AG04450 (cell line): ENCODE results near the gene FSTL1. TPM values are rescaled to one million over a fixed set of nuclear protein-coding genes. Genes with fewer than 3 reads are reported as not detected.
A peak's percentile ranks its signal among the peaks of the same experiment; 100 is the strongest.

Source experiments
- CTCF ChIA-PET: fragments of 300-600, 350-600 bp; formaldehyde crosslinking; extraction: SDS; loops from one replicate; lab custom pipeline; 2022; ENCODE audit warnings: antibody characterized with exemption, inconsistent platforms; lab: Charles Lee
- POLR2A ChIA-PET: fragments of 350-600 bp; formaldehyde crosslinking; extraction: SDS; loops from one replicate; lab custom pipeline; 2021; ENCODE audit warnings: antibody characterized with exemption, inconsistent platforms; lab: Yijun Ruan, JAX
- DNase-seq: peaks from one replicate; pipeline ENCODE4 v3.0.0-alpha.2; 2011; ENCODE audit warnings: low read depth, low spot score
- H3K27ac ChIP-seq: one replicate; pipeline ENCODE4 v1.5.1; 2012; ENCODE audit warnings: low read depth, low read length, control low read depth
- H3K27me3 ChIP-seq: one replicate; pipeline ENCODE4 v1.6.0; 2012; ENCODE audit warnings: low read length; ENCODE audit not compliant: control insufficient read depth, insufficient read depth
- H3K4me3 ChIP-seq: 2 replicates; pipeline ENCODE4 v1.5.1; 2011; ENCODE audit warnings: mild to moderate bottlenecking, low read depth, low read length, control low read depth
- H3K9me3 ChIP-seq: 2 replicates; pipeline ENCODE4 v1.5.1; 2012; ENCODE audit warnings: low read length; ENCODE audit not compliant: control insufficient read depth, insufficient read depth
- CTCF ChIP-seq: IDR thresholded peaks from 2 replicates; pipeline ENCODE4 v1.5.1; 2011; ENCODE audit warnings: low read depth, low read length, control low read depth, inconsistent platforms
- polyA plus RNA-seq: library from polyadenylated mRNA; depleted of rRNA; stranded (reverse); fragments of >200 nt; gene quantifications from 2 replicates; pipeline ENCODE4 v1.2.3, GENCODE V29; 2011

Gene FSTL1
- polyA plus RNA-seq, 1 experiment, result 1,126 TPM

DNA sequence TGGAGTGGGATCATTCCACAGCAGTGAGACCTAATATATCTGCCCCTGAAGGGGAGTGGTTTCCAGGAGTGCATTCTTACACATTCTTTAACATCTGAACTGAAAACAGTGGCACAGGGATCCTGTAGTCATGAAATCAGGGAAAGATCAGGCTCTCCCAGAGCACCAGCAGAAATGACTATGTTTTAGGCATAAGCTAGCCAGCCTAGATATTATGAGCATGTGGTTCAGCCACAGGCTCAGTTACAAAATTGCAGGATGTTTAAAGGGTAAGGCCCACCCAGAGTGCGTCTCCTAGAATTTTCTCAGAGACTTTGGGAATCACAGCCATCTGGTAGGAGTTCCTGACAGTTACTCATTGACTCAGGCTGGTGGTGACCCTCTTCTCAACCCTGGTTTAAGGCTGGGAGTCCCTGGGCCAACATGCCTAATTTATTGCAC lies 20.9 kb downstream of the FSTL1 start:
- Histone ChIP-seq H3K27ac (peak overlapping the region; percentile 63), H3K4me3 (no peak overlapping the region), H3K9me3 (no peaks in the 10 kb centered on the region), H3K27me3 (no peaks in the 10 kb centered on the region)
- DNase-seq, result no peak
- ChIA-PET POLR2A (interaction anchor here (1.3 kb wide), 1 partner anchor 9 kb away, joined by 4 read pairs; no protein-coding TSS in a partner anchor), CTCF (interaction anchor here (1.0 to 1.7 kb wide), 2 partner anchors 14 to 129 kb away, joined by 5 read pairs; no protein-coding TSS in a partner anchor)
- no peak for TF ChIP-seq CTCF

DNA sequence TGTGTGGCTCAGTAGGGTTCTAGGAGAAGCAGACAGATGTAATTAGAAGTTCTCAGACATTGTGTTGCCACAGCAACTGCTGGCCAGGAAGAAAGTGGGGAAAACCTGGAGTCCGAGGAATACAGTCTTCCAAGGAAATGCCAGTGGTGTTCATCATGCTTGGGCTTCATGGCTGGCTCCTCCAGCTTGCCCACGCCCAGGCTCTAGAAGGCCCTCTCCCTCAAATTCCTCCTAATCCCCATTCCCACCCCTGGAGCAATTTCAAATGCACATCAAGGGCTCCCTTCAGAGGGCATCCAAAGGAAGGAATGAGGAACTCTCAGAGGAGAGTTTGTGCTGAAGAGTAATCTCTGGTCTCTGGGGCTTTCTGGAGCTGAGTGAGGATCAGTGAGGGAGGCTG lies 21.9 kb downstream of the FSTL1 start:
- Histone ChIP-seq H3K9me3 (no peaks in the 10 kb centered on the region), H3K27me3 (no peaks in the 10 kb centered on the region), H3K4me3 (no peak overlapping the region), H3K27ac (peak overlapping the region; percentile 69)
- no peak for DNase-seq
- TF ChIP-seq CTCF, result no peak
- ChIA-PET CTCF (interaction anchor here (0.9 to 2.2 kb wide), 2 partner anchors 11 to 130 kb away, joined by 3 to 10 read pairs; no protein-coding TSS in a partner anchor), POLR2A (no interaction called here)

DNA sequence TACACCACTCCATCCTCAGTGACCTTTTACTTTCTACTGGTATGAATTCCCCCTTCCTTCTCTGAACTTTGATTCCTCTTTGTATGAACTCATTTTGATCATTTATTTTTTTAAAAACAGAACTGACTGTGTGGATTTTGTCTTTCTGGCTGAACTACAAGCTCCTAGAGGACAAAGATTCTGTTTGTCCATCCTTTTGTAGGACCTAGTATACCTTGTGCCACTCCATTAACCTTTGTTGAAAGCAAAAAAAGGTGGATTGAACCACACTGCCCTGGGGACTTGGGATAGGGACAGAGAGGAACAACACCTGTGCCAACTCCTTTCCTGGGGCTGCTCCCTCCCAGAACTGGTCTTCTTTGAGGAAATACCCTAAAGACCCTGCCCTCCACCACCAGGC lies 23.6 kb downstream of the FSTL1 start:
- CTCF ChIA-PET, result interaction anchor here (2.7 to 12.6 kb wide), 2 partner anchors 11 to 131 kb away, joined by 24 to 209 read pairs; no protein-coding TSS in a partner anchor
- Histone ChIP-seq H3K27me3 (no peaks in the 10 kb centered on the region), H3K4me3 (no peak overlapping the region), H3K27ac (no peak overlapping the region), H3K9me3 (no peaks in the 10 kb centered on the region)
- TF ChIP-seq CTCF, result no peak
- POLR2A ChIA-PET, result interaction anchor here (1.8 kb wide), 1 partner anchor 10 kb away, joined by 7 read pairs; no protein-coding TSS in a partner anchor
- no peak for DNase-seq

DNA sequence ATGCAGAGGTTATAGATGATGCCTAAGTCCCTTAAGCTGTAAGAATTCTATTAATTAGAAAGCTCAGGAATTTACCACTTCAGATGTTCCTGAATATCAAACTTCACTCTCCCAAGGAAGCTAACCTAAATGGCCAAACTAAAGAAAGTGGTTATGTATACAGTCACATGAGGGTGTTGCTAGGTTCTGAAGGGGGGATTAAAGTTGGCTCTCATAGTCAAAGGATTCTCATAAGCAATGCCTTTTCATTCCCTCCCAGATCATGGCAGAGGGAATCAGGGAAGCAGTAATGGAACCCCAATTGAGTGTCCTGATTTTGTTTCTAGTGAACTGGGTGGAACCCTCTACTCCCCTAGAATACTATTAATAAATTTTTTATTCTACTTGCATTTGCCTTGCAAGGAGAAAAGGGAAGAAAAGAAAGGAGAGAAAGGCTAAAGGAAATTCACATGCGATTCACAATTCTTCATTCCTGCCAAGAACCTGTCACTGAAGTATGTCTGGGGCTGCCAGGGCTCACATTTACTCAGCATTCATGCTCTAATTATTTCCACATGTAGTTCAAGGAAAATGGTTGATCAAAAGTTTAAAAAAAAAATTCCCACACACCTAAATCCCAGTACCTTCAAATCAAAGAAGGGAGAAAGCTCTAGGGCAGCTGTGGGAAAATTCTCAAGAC lies 25.1 kb downstream of the FSTL1 start:
- H3K27ac ChIP-seq, result peak overlapping the region; percentile 63

More for the DNA sequence above, 25.1 kb downstream of the FSTL1 start:
- Histone ChIP-seq H3K4me3 (no peak overlapping the region), H3K9me3 (no peaks in the 10 kb centered on the region), H3K27me3 (no peaks in the 10 kb centered on the region)
- TF ChIP-seq CTCF, result no peak
- ChIA-PET CTCF (interaction anchor here (0.6 to 12.6 kb wide), 6 partner anchors 9 to 369 kb away, joined by 3 to 209 read pairs (median 4); no protein-coding TSS in a partner anchor), POLR2A (interaction anchor here (0.9 to 1.8 kb wide), 4 partner anchors 8 to 330 kb away, joined by 3 to 7 read pairs (median 5); no protein-coding TSS in a partner anchor)
- DNase-seq, result peak; percentile 78
